ENCODE results near the gene CHI3L2.

The CHI3L2 gene

DNA sequence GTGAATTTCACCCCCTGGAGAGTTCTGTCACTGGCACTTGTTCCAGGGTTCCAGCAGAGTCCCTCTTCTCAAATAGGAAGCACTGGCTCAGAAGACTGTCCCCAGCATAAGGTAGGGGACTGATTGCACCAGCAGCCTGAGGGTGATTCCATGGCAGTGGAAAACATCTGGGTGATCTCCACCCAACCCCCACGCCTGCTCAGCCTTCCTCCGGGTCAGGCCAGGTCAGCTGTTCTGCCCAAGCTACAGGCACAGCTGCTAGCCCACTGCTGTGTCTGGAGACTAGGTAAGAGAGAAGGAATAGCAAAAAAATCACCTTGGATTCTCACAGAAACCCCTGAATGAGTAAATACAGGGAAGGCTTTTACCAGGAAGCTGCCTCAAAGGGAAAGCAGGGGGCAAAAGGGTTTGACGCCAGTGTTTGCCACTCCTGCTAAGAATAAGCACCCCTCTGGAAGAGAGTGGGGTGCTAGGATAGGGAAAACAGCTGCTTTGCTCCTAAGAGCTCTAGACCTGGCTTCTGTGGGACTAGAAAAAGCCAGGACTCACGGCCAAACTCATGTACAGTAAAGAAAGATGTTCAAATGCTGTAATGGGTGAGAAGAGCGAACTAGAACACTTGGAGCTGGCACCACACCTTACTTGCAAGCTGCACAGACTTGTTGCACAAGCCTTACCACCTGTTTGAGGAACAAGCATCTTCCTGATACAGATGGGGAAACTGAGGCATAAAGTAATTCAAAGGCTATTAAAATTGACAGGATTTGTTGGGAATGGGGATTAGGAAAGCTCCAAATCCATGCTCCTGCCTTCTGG is 26.0 kb upstream of the CHI3L2 start:
- no peak for TF ChIP-seq FOXP2 (optimal IDR thresholded peaks at IDR 0.05; ENCODE audit: borderline replicate concordance, extremely low read depth, extremely low read length, insufficient read depth)
- TF ChIP-seq, protein P1, sequence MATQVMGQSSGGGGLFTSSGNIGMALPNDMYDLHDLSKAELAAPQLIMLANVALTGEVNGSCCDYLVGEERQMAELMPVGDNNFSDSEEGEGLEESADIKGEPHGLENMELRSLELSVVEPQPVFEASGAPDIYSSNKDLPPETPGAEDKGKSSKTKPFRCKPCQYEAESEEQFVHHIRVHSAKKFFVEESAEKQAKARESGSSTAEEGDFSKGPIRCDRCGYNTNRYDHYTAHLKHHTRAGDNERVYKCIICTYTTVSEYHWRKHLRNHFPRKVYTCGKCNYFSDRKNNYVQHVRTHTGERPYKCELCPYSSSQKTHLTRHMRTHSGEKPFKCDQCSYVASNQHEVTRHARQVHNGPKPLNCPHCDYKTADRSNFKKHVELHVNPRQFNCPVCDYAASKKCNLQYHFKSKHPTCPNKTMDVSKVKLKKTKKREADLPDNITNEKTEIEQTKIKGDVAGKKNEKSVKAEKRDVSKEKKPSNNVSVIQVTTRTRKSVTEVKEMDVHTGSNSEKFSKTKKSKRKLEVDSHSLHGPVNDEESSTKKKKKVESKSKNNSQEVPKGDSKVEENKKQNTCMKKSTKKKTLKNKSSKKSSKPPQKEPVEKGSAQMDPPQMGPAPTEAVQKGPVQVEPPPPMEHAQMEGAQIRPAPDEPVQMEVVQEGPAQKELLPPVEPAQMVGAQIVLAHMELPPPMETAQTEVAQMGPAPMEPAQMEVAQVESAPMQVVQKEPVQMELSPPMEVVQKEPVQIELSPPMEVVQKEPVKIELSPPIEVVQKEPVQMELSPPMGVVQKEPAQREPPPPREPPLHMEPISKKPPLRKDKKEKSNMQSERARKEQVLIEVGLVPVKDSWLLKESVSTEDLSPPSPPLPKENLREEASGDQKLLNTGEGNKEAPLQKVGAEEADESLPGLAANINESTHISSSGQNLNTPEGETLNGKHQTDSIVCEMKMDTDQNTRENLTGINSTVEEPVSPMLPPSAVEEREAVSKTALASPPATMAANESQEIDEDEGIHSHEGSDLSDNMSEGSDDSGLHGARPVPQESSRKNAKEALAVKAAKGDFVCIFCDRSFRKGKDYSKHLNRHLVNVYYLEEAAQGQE (IDR thresholded peaks at IDR 0.05; ENCODE audit: insufficient read depth in 1 of 2, low read depth in 2 of 2, low read length in 2 of 2) = no peak
- no peak for TF ChIP-seq SIN3A (IDR thresholded peaks at IDR 0.05; ENCODE audit: borderline replicate concordance, insufficient read depth, low read length)
- no peak for TF ChIP-seq TAF1 (IDR thresholded peaks at IDR 0.05; ENCODE audit: borderline replicate concordance, insufficient read depth, low read length)
- no peak for TF ChIP-seq POLR2AphosphoS5 (IDR thresholded peaks at IDR 0.05; ENCODE audit: low read depth, low read length)

GRCh38 chr1:111202366-111202706 is 25.2 kb upstream of the CHI3L2 start:
- TF ChIP-seq TAF1 (IDR thresholded peaks at IDR 0.05; ENCODE audit: borderline replicate concordance, insufficient read depth, low read length) (no peak), FOXP2 (optimal IDR thresholded peaks at IDR 0.05; ENCODE audit: borderline replicate concordance, extremely low read depth, extremely low read length, insufficient read depth) (no peak), SIN3A (IDR thresholded peaks at IDR 0.05; ENCODE audit: borderline replicate concordance, insufficient read depth, low read length) (no peak), POLR2AphosphoS5 (IDR thresholded peaks at IDR 0.05; ENCODE audit: low read depth, low read length) (no peak)
- TF ChIP-seq, protein P1 (IDR thresholded peaks at IDR 0.05; ENCODE audit: insufficient read depth in 1 of 2, low read depth in 2 of 2, low read length in 2 of 2) = no peak

DNA sequence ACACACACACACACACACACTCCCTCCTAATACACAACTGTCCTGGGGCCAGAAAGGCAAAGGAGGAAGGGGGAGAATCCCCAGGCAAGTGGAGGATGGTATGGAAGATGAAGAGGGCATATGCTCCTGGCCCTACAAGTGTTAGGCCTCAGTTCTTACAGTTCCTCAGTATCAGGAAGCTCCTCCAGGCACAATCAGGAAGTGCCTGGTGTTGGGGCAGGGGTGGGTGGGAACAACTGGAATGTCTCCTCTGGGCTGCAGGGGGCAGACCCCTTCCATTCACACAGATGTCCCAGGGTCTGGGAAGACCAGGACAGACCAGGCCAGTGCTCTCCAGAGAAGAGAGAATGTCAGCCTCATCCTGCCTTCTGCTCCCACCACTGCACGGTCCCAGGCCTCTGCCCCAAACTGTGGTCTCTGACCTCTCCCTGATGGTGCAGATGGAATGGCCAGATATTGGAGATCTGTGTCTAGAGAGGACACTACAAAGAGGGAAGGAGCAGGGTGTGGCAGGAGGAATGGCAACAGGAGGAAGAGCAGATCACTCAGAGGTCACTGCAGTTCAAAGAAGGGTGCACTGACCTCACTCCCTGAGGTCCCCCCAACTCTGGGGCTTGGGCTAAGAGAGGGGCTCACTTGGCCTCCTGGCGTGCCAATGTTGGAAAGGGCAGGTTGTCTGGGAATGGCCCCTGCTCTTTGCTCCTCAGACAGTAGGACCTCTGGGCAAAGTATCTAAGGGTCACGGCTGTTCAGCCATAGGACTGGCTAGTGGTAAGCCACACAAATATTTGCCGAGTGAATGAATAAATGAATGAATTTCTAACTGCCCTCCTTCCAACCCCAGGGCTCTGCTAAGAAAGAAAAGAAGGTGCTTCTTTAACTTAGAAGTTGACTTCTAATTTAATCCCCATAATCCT is 24.5 kb upstream of the CHI3L2 start:
- no peak for TF ChIP-seq FOXP2 (optimal IDR thresholded peaks at IDR 0.05; ENCODE audit: borderline replicate concordance, extremely low read depth, extremely low read length, insufficient read depth)
- TF ChIP-seq, protein P1 (IDR thresholded peaks at IDR 0.05; ENCODE audit: insufficient read depth in 1 of 2, low read depth in 2 of 2, low read length in 2 of 2) = no peak
- no peak for TF ChIP-seq SIN3A (IDR thresholded peaks at IDR 0.05; ENCODE audit: borderline replicate concordance, insufficient read depth, low read length)
- TF ChIP-seq TAF1 (IDR thresholded peaks at IDR 0.05; ENCODE audit: borderline replicate concordance, insufficient read depth, low read length) = no peak
- no peak for TF ChIP-seq POLR2AphosphoS5 (IDR thresholded peaks at IDR 0.05; ENCODE audit: low read depth, low read length)

DNA sequence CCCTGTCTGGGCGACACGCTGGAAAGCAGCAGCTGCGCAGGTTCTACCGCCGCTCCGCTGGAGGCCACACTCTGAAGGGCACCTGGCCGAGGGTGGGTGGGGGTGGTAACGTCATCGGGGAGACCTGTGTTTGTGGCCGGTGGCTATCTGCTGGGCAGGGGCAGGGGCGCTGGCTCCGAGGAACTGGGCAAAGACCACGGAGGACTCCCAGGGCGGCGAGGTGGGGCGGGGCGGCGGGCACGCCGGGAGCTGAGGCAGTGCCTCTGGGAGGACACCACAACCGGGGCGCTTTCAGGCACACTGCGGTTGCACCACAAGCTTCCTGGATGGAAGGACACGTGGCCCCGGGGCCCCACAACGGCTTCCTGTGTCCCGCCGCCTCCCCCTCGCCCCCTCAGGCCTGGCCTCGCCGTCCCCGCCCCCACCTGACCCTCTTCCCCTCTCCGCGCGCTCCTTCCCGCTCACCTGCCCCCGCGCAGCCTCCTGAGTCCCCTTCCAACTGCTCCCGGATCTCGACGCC is 23.8 kb upstream of the CHI3L2 start:
- TF ChIP-seq TAF1 (IDR thresholded peaks at IDR 0.05; ENCODE audit: borderline replicate concordance, insufficient read depth, low read length) (no peak), SIN3A (IDR thresholded peaks at IDR 0.05; ENCODE audit: borderline replicate concordance, insufficient read depth, low read length) (no peak), FOXP2 (optimal IDR thresholded peaks at IDR 0.05; ENCODE audit: borderline replicate concordance, extremely low read depth, extremely low read length, insufficient read depth) (no peak), POLR2AphosphoS5 (IDR thresholded peaks at IDR 0.05; ENCODE audit: low read depth, low read length) (no peak)
- TF ChIP-seq, protein P1 (IDR thresholded peaks at IDR 0.05; ENCODE audit: insufficient read depth in 1 of 2, low read depth in 2 of 2, low read length in 2 of 2) = no peak
